Naive B cell (primary cell): Measurements from ENCODE around the gene GNA14. TPM values are rescaled to one million over a fixed set of nuclear protein-coding genes. Genes with fewer than 3 reads are reported as not detected.
"Not testable (repeated sequence)": the region's sequence is repeated elsewhere in the genome, so short reads cannot be mapped to it uniquely, and the experiment has no call there.

ENCODE experiments used
- ATAC-seq, 2 donors: fragments of 150-1000 bp; cut with Tn5 transposase; 2 replicates each; pipeline ENCODE4 v1.10.0; 2021; ENCODE audit warnings: low read depth in 2 of 2, mild to moderate bottlenecking in 2 of 2, moderate library complexity in 2 of 2
- DNase-seq: peaks from one replicate; pipeline ENCODE4 v3.0.0; 2022
- H3K27ac Mint-ChIP-seq, 6 donors: one replicate each; pipeline ENCODE4 v1.8.0; 2020 to 2022; ENCODE audit warnings: mild to moderate bottlenecking in 6 of 6, mixed read lengths in 6 of 6, moderate library complexity in 5 of 6, inconsistent platforms in 2 of 6
- H3K27me3 Mint-ChIP-seq, 3 donors: one replicate each; pipeline ENCODE4 v1.8.0; 2021 to 2022; ENCODE audit warnings: mixed read lengths in 3 of 3, mild to moderate bottlenecking in 1 of 3
- H3K36me3 Mint-ChIP-seq, 2 donors: one replicate each; pipeline ENCODE4 v1.8.0; 2020 to 2022; ENCODE audit warnings: mixed read lengths in 2 of 2, inconsistent platforms in 1 of 2, mild to moderate bottlenecking in 1 of 2
- H3K4me1 Mint-ChIP-seq, 3 donors: one replicate each; pipeline ENCODE4 v1.8.0; 2020 to 2022; ENCODE audit warnings: mixed read lengths in 3 of 3, inconsistent platforms in 1 of 3, mild to moderate bottlenecking in 1 of 3, moderate library complexity in 1 of 3
- H3K4me3 Mint-ChIP-seq, 8 donors: one replicate each; pipeline ENCODE4 v1.8.0; 2020 to 2022; ENCODE audit warnings: mild to moderate bottlenecking in 8 of 8, mixed read lengths in 8 of 8, moderate library complexity in 8 of 8, inconsistent platforms in 2 of 8
- H3K9me3 Mint-ChIP-seq, 7 donors: one replicate each; pipeline ENCODE4 v1.8.0; 2020 to 2022; ENCODE audit warnings: mixed read lengths in 7 of 7, mild to moderate bottlenecking in 5 of 7, inconsistent platforms in 2 of 7, moderate library complexity in 1 of 7
- polyA plus RNA-seq, 6 donors: library from polyadenylated mRNA; unstranded; fragments of 300-500 nt; fragmentation: Illumina TruSeq; gene quantifications; one replicate each; pipeline ENCODE4 v1.2.3, GENCODE V29; 2021; ENCODE audit warnings: low read depth in 6 of 6

GNA14 gene
- polyA plus RNA-seq, 6 donors from 2014 or later: not detected

- Mint-ChIP-seq H3K9me3 (peaks cover 0 to 3% (median 0%) of the 10 kb centered on the region in 7 donors), H3K4me1 (no peaks in the 10 kb centered on the region), H3K27ac (no peak overlapping the region), H3K36me3 (no peaks in the 10 kb centered on the region), H3K4me3 (no peak overlapping the region), H3K27me3 (peaks cover 0 to 6% (median 0%) of the 10 kb centered on the region in 3 donors)
- DNase-seq (no peak), ATAC-seq (no peak)
These were observed 142.9 kb downstream of the GNA14 start for GRCh38 chr9:77505232-77505631.

- Mint-ChIP-seq H3K9me3 (peaks cover 0 to 3% (median 0%) of the 10 kb centered on the region in 7 donors), H3K36me3 (no peaks in the 10 kb centered on the region), H3K4me1 (no peaks in the 10 kb centered on the region), H3K27ac (no peak overlapping the region), H3K4me3 (no peak overlapping the region), H3K27me3 (peaks cover 0 to 6% (median 0%) of the 10 kb centered on the region in 3 donors)
- DNase-seq (no peak), ATAC-seq (no peak)
These were observed 145.6 kb downstream of the GNA14 start for GRCh38 chr9:77502568-77502967.

- ATAC-seq (no peak), DNase-seq (no peak)
- H3K27ac Mint-ChIP-seq: no peak overlapping the region
- H3K4me3 Mint-ChIP-seq: no peak overlapping the region
- no peaks in the 10 kb centered on the region for H3K36me3 Mint-ChIP-seq
- no peaks in the 10 kb centered on the region for H3K4me1 Mint-ChIP-seq
- peaks cover 0 to 5% (median 5%) of the 10 kb centered on the region in 3 donors for H3K27me3 Mint-ChIP-seq
- peaks cover 0 to 3% (median 0%) of the 10 kb centered on the region in 7 donors for H3K9me3 Mint-ChIP-seq
These were observed 149.2 kb downstream of the GNA14 start for GRCh38 chr9:77498891-77499290.

- Mint-ChIP-seq H3K27ac (no peak overlapping the region), H3K36me3 (no peaks in the 10 kb centered on the region), H3K27me3 (peaks cover 0 to 5% (median 5%) of the 10 kb centered on the region in 3 donors), H3K9me3 (peaks cover 0 to 3% (median 0%) of the 10 kb centered on the region in 7 donors), H3K4me3 (no peak overlapping the region), H3K4me1 (no peaks in the 10 kb centered on the region)
- DNase-seq: no peak
- no peak for ATAC-seq
These were observed 150.6 kb downstream of the GNA14 start for GRCh38 chr9:77497322-77498198.

- peaks cover 0 to 11% (median 5%) of the 10 kb centered on the region in 3 donors for H3K27me3 Mint-ChIP-seq
- no peak for DNase-seq
- peaks cover 0 to 14% (median 3%) of the 10 kb centered on the region in 7 donors for H3K9me3 Mint-ChIP-seq
- H3K27ac Mint-ChIP-seq: no peak overlapping the region
- H3K4me3 Mint-ChIP-seq: no peak overlapping the region
- no peaks in the 10 kb centered on the region for H3K4me1 Mint-ChIP-seq
- ATAC-seq: no peak
- no peaks in the 10 kb centered on the region for H3K36me3 Mint-ChIP-seq
These were observed 152.1 kb downstream of the GNA14 start for GRCh38 chr9:77495834-77496671.

GRCh38 chr9:77490279-77490678, 157.8 kb downstream of the GNA14 start:
- H3K27ac Mint-ChIP-seq, DNase-seq: not testable (repeated sequence)

GRCh38 chr9:77489405-77490163, 158.5 kb downstream of the GNA14 start:
- not testable (repeated sequence) for H3K27ac Mint-ChIP-seq, DNase-seq, H3K36me3 Mint-ChIP-seq, ATAC-seq
- H3K4me3 Mint-ChIP-seq: peak overlapping the region in 3 of 8 donors; percentile 24 to 69 (median 40)
- peaks cover 6 to 12% (median 7%) of the 10 kb centered on the region in 3 donors for H3K4me1 Mint-ChIP-seq
- peaks cover 7 to 27% (median 24%) of the 10 kb centered on the region in 3 donors for H3K27me3 Mint-ChIP-seq
- peaks cover 5 to 43% (median 15%) of the 10 kb centered on the region in 7 donors for H3K9me3 Mint-ChIP-seq

More at GRCh38 chr9:77490279-77490678, 157.8 kb downstream of the GNA14 start:
- Mint-ChIP-seq H3K4me1 (peaks cover 6 to 12% (median 7%) of the 10 kb centered on the region in 3 donors), H3K9me3 (peaks cover 5 to 43% (median 15%) of the 10 kb centered on the region in 7 donors), H3K27me3 (peaks cover 7 to 27% (median 20%) of the 10 kb centered on the region in 3 donors)
- not testable (repeated sequence) for H3K36me3 Mint-ChIP-seq, H3K4me3 Mint-ChIP-seq, ATAC-seq

GRCh38 chr9:77488439-77489126, 159.5 kb downstream of the GNA14 start:
- Mint-ChIP-seq H3K4me3 (peak overlapping the region in 1 of 8 donors; percentile 24), H3K36me3 (peaks cover 5 to 8% of the 10 kb centered on the region in 2 donors), H3K27me3 (peaks cover 7 to 34% (median 32%) of the 10 kb centered on the region in 3 donors), H3K27ac (no peak overlapping the region), H3K4me1 (peaks cover 6 to 12% (median 7%) of the 10 kb centered on the region in 3 donors), H3K9me3 (peaks cover 5 to 43% (median 15%) of the 10 kb centered on the region in 7 donors)
- ATAC-seq: no peak
- DNase-seq: no peak

- peaks cover 5 to 43% (median 15%) of the 10 kb centered on the region in 7 donors for H3K9me3 Mint-ChIP-seq
- H3K36me3 Mint-ChIP-seq: peaks cover 5 to 8% of the 10 kb centered on the region in 2 donors
- H3K4me1 Mint-ChIP-seq: peaks cover 6 to 12% (median 7%) of the 10 kb centered on the region in 3 donors
- H3K27me3 Mint-ChIP-seq: peaks cover 4 to 43% (median 33%) of the 10 kb centered on the region in 3 donors
- H3K27ac Mint-ChIP-seq: no peak overlapping the region
- DNase-seq (no peak), ATAC-seq (no peak)
- H3K4me3 Mint-ChIP-seq: no peak overlapping the region
These were observed 161.2 kb downstream of the GNA14 start for GRCh38 chr9:77486968-77487367.

- Mint-ChIP-seq H3K9me3 (peaks cover 5 to 37% (median 18%) of the 10 kb centered on the region in 7 donors), H3K27ac (no peak overlapping the region), H3K36me3 (peaks cover 5 to 8% of the 10 kb centered on the region in 2 donors), H3K4me1 (peaks cover 6 to 12% (median 7%) of the 10 kb centered on the region in 3 donors), H3K27me3 (peaks cover 0 to 43% (median 33%) of the 10 kb centered on the region in 3 donors), H3K4me3 (no peak overlapping the region)
- no peak for DNase-seq
- no peak for ATAC-seq
These were observed 161.7 kb downstream of the GNA14 start for GRCh38 chr9:77486463-77486862.

GRCh38 chr9:77475641-77476473, 172.3 kb downstream of the GNA14 start:
- Mint-ChIP-seq H3K27ac (no peak overlapping the region), H3K4me1 (peaks cover 0 to 6% (median 5%) of the 10 kb centered on the region in 3 donors), H3K36me3 (peaks cover 0 to 9% of the 10 kb centered on the region in 2 donors), H3K27me3 (no peaks in the 10 kb centered on the region), H3K4me3 (no peak overlapping the region), H3K9me3 (peaks cover 5 to 24% (median 10%) of the 10 kb centered on the region in 7 donors)
- ATAC-seq (peak; percentile 49 to 63), DNase-seq (no peak)
